Urothelium cell line (cell line): ENCODE data around the gene GANC.
"Not testable (repeated sequence)": the region's sequence is repeated elsewhere in the genome, so short reads cannot be mapped to it uniquely, and the experiment has no call there.

Experiments used
- DNase-seq: peaks from one replicate; pipeline ENCODE4 v3.0.0; 2011; ENCODE audit warnings: low spot score, mixed read lengths
- FAIRE-seq: peaks from 2 replicates; lab custom pipeline; 2011; peaks lifted over from hg19 to GRCh38; lab: Jason Lieb, UNC

GANC gene

DNA sequence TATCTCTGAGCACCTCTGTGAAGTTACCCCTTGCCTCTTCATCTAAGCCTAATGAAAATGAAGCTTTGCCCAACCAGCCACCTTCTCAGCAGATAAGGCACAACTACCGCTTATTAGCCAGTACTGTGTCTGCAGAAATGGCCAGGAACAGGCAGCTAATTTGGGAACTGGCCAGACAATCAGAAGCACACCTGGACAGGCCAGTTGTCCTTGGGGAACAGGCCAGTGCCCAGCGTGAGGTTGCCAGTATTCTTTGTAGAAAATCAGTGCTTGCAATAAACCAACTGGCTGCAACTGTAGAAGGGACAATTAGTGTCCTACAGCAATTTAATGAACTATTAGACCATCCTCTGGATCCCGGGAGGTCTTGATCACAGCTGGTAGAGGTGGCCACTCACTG lies 10.7 kb downstream of the GANC start:
- no peak for FAIRE-seq
- DNase-seq = no peak

GRCh38 chr15:42284551-42284950 lies 11.6 kb downstream of the GANC start:
- no peak for DNase-seq
- FAIRE-seq = no peak

DNA sequence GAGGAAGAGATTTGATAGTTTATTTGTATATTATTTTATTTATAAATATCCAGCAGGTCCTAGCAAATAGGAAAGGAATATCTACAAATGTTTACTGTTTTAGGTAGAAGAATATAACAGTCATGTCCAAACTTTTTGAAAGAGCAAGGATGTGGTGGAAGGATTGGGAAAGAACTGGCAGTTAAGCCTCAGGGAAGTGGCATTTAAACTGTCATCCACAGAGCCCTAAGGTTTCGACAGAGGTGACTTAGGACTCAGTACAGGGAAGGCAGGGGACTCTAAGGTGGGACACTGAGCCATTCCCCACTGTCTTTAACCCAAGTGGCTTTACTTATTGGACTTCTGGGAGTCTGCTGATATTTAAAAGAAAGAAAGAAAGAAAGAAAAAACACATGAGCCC lies 12.0 kb downstream of the GANC start:
- FAIRE-seq = no peak
- DNase-seq = no peak

- DNase-seq = no peak
- no peak for FAIRE-seq
Observed at GRCh38 chr15:42286445-42287029, 13.5 kb downstream of the GANC start.

GRCh38 chr15:42287931-42288330 lies 14.9 kb downstream of the GANC start:
- DNase-seq = no peak

DNA sequence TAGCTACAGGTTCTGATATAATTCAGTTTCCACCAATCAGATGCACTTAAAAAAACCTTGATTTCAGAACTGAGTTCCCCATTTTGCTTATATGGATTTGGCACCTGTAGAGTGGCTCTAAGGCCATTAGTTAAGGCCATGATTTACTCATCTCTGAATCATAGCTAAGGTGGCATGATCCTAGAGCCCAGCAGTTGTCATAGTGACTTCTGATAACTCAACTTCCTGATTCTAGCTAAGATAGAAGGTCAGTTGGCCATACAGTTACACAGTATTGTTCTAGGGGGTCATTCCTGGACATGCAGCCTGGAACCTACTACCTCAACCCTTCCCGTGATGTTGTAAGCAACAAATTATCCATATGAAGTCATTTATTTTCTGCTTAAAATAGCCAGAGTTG lies 16.2 kb downstream of the GANC start:
- no peak for DNase-seq

More at GRCh38 chr15:42287931-42288330, 14.9 kb downstream of the GANC start:
- FAIRE-seq = no peak

GRCh38 chr15:42301004-42301403 lies 28.0 kb downstream of the GANC start:
- FAIRE-seq = not testable (repeated sequence)

More for the DNA sequence above, 16.2 kb downstream of the GANC start:
- FAIRE-seq = no peak

GRCh38 chr15:42306681-42307080 lies 33.7 kb downstream of the GANC start:
- DNase-seq = no peak
- no peak for FAIRE-seq

More at GRCh38 chr15:42301004-42301403, 28.0 kb downstream of the GANC start:
- not testable (repeated sequence) for DNase-seq

DNA sequence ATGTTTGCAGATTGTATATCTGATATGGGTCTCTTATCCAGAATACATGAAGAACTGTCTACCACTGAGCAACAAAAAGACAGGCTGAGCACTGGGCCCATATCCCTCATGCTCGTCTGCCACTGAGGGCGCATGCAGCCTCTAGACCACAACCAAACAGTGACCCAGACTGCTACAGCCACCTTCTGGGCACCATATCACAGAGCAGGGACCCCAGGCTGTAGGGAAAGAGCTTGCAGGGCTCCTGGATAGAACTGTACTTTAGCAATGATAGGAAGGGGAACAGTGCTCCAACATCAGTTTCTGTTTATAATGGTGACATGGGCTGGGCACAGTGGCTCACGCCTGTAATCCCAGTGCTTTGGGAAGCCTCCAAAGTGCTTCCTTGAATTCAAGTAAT lies 40.5 kb downstream of the GANC start:
- DNase-seq = no peak

DNA sequence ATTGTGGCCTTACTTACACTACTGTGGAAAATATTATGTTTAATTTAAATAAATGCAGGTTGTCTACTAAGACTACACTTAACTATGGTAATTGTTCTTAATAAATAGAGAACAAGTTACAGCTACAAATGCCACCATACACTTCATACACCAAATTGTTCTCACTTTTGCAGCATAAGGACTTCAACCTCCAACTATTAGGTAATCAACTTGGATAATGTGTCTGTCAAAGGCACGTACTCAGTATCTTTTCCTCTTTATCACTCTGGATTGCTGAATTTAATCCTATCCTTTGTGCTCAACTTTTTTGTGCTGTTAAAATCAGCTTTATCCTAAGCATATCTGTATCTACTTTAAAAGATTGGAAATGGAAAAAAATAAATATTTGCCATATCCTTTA lies 41.8 kb downstream of the GANC start:
- FAIRE-seq = no peak
- DNase-seq = no peak

More for the DNA sequence above, 40.5 kb downstream of the GANC start:
- FAIRE-seq = no peak

GRCh38 chr15:42315521-42315920 lies 42.5 kb downstream of the GANC start:
- DNase-seq = no peak
- FAIRE-seq = no peak

GRCh38 chr15:42316282-42316805 lies 43.3 kb downstream of the GANC start:
- not testable (repeated sequence) for FAIRE-seq, DNase-seq

- no peak for DNase-seq
- no peak for FAIRE-seq
Observed at GRCh38 chr15:42319206-42319605, 46.2 kb downstream of the GANC start.

DNA sequence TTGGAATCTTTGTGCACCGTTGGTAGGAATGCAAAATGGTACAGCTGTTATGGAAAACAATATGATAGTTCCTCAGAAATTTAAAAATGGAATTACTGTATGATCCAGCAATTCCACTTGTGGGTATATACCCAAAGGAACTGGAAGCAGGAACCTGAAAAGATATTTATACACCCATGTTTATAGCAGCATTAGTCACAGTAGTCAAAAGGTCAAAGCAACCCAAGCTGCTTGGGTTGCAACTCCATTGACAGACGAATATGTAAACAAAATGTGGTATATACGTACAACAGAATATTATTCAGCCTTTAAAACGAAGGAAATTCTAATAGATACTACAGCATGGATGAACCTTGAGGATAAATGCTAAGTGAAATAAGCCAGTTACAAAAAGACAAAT lies 51.3 kb downstream of the GANC start:
- DNase-seq = no peak
- FAIRE-seq = no peak

- no peak for FAIRE-seq
- no peak for DNase-seq
Observed at GRCh38 chr15:42329161-42329560, 56.2 kb downstream of the GANC start.

- DNase-seq = no peak
- FAIRE-seq = no peak
Observed at GRCh38 chr15:42329992-42330391, 57.0 kb downstream of the GANC start.

GRCh38 chr15:42331235-42331634 lies 58.2 kb downstream of the GANC start:
- FAIRE-seq = no peak
- DNase-seq = no peak

- DNase-seq (no peak), FAIRE-seq (no peak)
Observed at GRCh38 chr15:42332331-42332730, 59.3 kb downstream of the GANC start.

GRCh38 chr15:42335074-42335473 lies 62.1 kb downstream of the GANC start:
- FAIRE-seq (no peak), DNase-seq (no peak)

DNA sequence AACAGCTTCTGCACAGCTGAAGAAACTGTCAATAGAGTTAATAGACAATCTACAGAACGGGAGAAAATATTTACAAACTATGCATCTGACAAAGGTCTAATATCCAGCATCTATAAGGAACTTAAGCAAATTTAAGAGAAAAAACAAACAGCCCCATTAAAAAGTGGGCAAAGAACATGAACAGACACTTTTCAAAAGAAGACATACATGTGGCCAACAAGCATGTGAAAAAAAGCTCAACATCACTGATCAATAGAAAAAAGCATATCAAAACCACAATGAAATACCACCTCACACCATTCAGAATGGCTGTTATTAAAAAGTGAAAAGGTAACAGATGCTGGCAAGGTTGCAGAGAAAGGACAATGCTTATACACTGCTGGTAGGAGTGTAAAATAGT lies 63.6 kb downstream of the GANC start:
- not testable (repeated sequence) for DNase-seq, FAIRE-seq

DNA sequence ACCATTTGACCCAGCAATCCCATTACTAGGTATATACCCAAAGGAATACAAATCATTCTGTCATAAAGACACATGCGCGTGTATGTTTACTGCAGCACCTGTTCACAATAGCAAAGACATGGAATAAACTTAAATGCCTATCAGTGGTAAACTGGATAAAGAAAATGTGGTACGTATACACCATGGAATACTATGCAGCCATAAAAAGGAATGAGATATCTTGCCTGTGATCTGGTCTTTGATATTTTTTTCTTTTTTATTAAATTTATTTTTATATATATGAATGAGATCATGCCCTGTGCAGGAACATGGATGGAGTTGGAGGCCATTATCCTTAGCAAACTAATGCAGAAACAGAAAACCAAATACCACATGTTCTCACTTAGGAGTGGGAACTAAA lies 64.1 kb downstream of the GANC start:
- DNase-seq, FAIRE-seq: not testable (repeated sequence)

DNA sequence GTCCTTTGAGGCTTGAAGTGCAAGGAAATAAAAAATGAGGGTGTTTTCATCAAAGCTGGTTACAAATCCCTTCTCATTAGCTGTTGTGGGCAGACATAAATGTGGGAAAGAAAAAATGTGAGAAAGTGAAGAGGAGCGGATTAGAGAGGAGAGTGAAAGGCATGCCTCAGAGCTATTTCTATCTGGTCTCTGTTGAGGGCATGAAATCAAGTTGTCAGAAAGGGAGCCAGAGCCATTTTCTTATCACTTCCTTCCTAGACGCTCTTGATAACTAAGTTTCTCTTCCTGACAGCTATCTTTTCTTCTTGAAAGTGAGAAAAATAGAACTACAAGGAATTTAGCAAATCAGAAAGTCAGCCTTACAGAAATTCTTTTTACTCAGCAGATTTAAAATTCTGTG lies 65.5 kb downstream of the GANC start:
- no peak for DNase-seq
- no peak for FAIRE-seq
